Activated T-cell treated with anti-CD3 and anti-CD28 coated beads for 4 hours (primary cell): Measurements from ENCODE around the gene TMEM151A.

Source experiments
- DNase-seq: peaks from one replicate; pipeline ENCODE4 v3.0.0-alpha.2; 2020

The TMEM151A gene

DNA sequence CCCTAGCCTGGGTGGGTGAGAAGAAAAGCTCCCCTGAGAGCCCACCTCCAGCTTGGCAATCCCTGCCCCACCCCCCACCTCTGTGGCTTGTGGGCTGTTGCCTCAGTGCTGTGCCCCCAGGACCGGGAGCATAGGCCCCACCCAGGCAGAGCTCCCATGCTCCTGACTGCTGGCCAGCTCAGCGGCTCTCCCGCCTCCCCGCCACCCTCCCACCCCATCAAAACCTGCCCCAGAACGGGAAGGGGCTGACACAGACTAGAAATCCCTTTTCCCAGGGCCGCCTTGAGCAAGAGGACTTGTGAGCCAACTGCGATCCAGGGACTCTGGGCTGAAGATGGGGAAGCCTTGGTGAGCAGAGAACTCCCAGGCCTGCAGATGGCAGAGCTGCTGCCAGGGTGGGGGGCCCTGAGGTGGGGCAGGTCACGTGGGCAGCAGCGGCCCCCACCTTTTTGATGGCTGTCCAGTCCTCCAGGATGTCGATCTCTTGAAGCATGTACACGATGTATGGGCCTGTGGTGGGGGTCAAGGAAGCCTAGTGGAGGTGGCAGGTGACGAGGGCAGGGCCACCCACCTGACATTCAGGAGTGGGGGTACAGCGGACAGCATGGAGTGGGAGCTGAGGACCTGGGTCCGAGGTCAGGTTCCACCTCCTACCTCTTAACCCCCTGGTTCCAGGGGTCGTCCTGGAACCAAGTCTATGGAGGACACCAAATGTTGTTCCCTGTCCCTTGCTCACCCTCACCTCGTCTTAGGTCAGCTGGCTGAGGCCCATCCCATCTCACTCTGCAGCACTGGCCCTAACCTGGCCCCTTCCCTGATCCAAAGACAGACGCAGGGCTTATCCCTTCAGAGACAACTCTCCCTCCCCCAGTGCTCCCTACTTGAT, 46.8 kb downstream of the TMEM151A start:
- no peak for DNase-seq

- DNase-seq = no peak
Observed at GRCh38 chr11:66339162-66339675, 47.5 kb downstream of the TMEM151A start.

DNA sequence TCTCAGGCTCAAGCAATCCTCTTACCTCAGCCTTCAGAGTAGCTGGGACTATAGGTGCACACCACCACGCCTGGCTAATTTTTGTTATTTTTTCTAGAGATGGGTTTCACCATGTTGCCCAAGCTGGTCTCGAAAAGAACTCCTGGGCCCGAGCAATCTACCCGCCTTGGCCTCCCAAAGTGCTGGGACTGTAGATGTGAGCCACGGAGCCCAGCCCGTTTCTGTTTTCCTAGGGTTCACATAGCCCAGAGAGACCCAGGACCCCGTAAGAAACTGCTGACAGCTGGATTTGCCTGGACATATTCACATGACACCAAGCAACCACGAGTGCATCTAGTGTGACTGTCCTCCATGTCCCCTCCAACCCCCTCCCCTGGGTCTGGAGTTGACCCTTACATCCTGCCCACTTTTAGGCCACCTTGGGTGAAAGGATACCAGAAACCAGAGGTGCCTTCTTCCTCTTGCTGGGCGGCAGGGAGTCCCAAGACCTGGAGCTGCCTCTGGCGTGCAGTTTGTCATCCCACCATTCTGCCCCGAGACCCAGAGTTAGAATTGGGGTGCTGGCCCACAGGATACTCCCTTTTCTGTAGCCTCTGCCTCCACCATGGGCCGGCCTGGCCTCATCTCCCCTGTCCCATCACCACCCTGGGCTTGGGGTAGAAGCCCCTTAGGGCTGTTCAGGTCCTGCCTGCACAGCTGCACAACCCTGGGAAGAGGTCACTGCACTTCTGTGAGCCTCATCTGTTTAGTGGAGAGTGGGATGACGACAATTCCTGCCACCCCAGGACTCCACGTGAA, 48.2 kb downstream of the TMEM151A start:
- DNase-seq = no peak

DNA sequence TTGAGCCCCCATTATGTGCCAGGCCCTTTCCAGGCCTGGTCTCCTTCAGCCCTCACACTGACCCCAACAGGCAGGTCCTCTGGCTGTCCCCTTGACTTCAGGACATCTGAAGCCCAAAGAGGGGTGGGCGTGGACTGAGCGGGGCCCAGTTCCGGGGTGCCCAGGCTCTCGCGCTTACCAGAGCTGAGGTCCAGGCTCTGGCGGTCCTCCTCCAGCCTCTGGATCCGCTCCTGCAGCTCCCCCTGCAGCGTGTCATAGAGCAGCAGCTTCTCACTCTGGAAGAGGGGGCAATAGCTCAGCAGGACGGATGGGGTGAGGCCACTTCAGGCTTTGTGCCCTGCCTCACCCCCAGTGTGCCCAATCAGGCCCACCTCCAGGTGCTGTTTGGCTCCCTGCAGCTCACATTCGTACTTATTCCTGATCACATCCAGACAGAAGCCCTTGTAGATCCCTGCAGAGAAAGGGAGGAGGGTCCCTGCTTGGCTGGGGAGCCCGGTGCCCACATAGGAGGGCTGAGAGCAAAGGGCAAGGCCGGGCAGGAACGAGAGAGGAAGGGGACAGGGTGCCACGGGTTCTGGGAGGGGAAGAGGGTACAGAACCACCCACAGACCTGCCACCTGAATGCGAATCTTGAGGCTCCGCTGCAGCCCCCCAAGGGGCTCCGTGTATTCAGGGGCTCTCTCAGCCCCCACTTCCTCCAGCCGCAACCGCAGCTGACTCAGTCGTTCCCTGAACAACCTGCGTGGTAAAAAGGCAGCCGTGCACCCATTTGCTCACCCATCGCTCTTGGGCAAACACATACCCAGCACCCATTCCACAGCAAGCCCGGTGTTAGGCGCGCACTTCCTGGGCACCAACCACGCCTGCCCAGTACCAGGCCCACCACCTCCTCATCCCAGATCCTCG, 49.2 kb downstream of the TMEM151A start:
- no peak for DNase-seq

- no peak for DNase-seq
Observed at GRCh38 chr11:66341502-66342126, 49.9 kb downstream of the TMEM151A start.

DNA sequence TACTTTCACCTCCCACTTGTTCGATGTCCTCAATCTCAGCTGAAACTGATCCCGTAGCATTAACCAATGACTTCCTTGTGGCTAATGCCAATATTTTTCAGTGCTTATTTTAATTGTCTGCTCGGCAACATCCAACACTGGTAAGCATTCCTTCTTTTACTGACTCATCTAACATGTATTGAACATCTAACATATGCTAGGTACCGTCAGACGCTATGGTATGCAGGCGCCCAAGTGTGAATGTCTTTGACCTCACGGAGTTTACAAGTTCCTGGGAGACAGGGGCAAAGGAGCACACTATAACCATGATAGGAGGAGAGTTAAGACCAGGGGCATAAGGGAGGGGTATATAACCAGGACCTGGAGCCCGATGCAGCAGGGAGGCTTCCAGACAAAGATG, 51.5 kb downstream of the TMEM151A start:
- DNase-seq = no peak

- DNase-seq = peak; percentile 95
Observed at GRCh38 chr11:66344550-66345315, 53.0 kb downstream of the TMEM151A start, which contains the start of gene BRMS1. Gene BRMS1 (minus strand): TSS chr11:66345104. CDS start chr11:66342234, 2,870 bp downstream.

GRCh38 chr11:66345316-66345649, 53.6 kb downstream of the TMEM151A start:
- no peak for DNase-seq
